Mesenchymal stem cell (in vitro differentiated cells and primary cell): ENCODE results near the gene ARHGAP42.

ENCODE experiments used
- DNase-seq: peaks from one replicate; pipeline ENCODE4 v3.0.0-alpha.2; 2013
- H2AFZ ChIP-seq: one replicate; pipeline ENCODE4 v1.6.1; 2013; ENCODE audit warnings: low read depth, mild to moderate bottlenecking, control low read depth, inconsistent platforms, low read length, moderate library complexity
- H2AK5ac ChIP-seq: 2 replicates; pipeline ENCODE4 v1.6.1; 2013; ENCODE audit warnings: low read length, moderate library complexity, mild to moderate bottlenecking, inconsistent platforms; ENCODE audit not compliant: severe bottlenecking
- H2BK120ac ChIP-seq: one replicate; pipeline ENCODE4 v1.6.1; 2013; ENCODE audit warnings: low read depth, mild to moderate bottlenecking, inconsistent platforms, low read length, moderate library complexity
- H2BK12ac ChIP-seq, 2 experiments: one replicate each; pipeline ENCODE4 v1.6.1; 2013; ENCODE audit warnings: inconsistent platforms in 2 of 2, low read length in 2 of 2, mild to moderate bottlenecking in 2 of 2, moderate library complexity in 2 of 2, control low read depth in 1 of 2
- H2BK15ac ChIP-seq: one replicate; pipeline ENCODE4 v1.6.1; 2013; ENCODE audit warnings: mild to moderate bottlenecking, low read depth, inconsistent platforms; ENCODE audit not compliant: poor library complexity, severe bottlenecking
- H2BK5ac ChIP-seq: 2 replicates; pipeline ENCODE4 v1.6.1; 2013; ENCODE audit warnings: low read depth, mild to moderate bottlenecking, low read length, control low read depth, inconsistent platforms; ENCODE audit not compliant: poor library complexity, severe bottlenecking
- H3K14ac ChIP-seq, 2 experiments: one replicate each; pipeline ENCODE4 v1.6.1; 2013; ENCODE audit warnings: inconsistent platforms in 2 of 2, low read length in 2 of 2, control low read depth in 1 of 2, mild to moderate bottlenecking in 1 of 2, moderate library complexity in 1 of 2
- H3K18ac ChIP-seq, 2 experiments: one replicate each; pipeline ENCODE4 v1.6.1; 2013; ENCODE audit warnings: inconsistent platforms in 2 of 2, low read length in 2 of 2, control low read depth in 1 of 2, low read depth in 1 of 2, mild to moderate bottlenecking in 1 of 2
- H3K23ac ChIP-seq, 2 experiments: one replicate each; pipeline ENCODE4 v1.6.1; 2013; ENCODE audit warnings: inconsistent platforms in 2 of 2, low read length in 2 of 2, mild to moderate bottlenecking in 2 of 2, moderate library complexity in 2 of 2, control low read depth in 1 of 2
- H3K27ac ChIP-seq: 2 replicates; pipeline ENCODE4 v1.5.1; 2013; ENCODE audit warnings: mild to moderate bottlenecking, moderate library complexity, low read length, control low read depth, inconsistent platforms; ENCODE audit not compliant: poor library complexity, severe bottlenecking
- H3K27me3 ChIP-seq, 2 experiments: 2 replicates each; pipeline versions ENCODE4 v1.6.1 to v1.7.0; 2013; ENCODE audit warnings: low read length in 2 of 2, mild to moderate bottlenecking in 2 of 2, moderate library complexity in 2 of 2, control low read depth in 1 of 2, inconsistent platforms in 1 of 2; ENCODE audit not compliant: control insufficient read depth in 1 of 2, insufficient read depth in 1 of 2
- H3K36me3 ChIP-seq, 2 experiments: 2 replicates each; pipeline versions ENCODE4 v1.6.1 to v1.7.0; 2013; ENCODE audit warnings: low read length in 2 of 2, control low read depth in 1 of 2, inconsistent platforms in 1 of 2, low read depth in 1 of 2, mild to moderate bottlenecking in 1 of 2; ENCODE audit not compliant: insufficient read depth in 2 of 2, control insufficient read depth in 1 of 2
- H3K4ac ChIP-seq, 2 experiments: one replicate each; pipeline ENCODE4 v1.6.1; 2013; ENCODE audit warnings: inconsistent platforms in 2 of 2, low read length in 2 of 2, mild to moderate bottlenecking in 2 of 2, moderate library complexity in 2 of 2, control low read depth in 1 of 2, low read depth in 1 of 2
- H3K4me1 ChIP-seq: 2 replicates; pipeline ENCODE4 v1.6.1; 2013; ENCODE audit warnings: low read depth, low read length, control low read depth; ENCODE audit not compliant: control insufficient read depth, insufficient read depth
- H3K4me2 ChIP-seq: 2 replicates; pipeline ENCODE4 v1.6.1; 2013; ENCODE audit warnings: low read length, mild to moderate bottlenecking, inconsistent platforms; ENCODE audit not compliant: poor library complexity, severe bottlenecking
- H3K4me3 ChIP-seq, 2 experiments: 2 replicates each; pipeline versions ENCODE4 v1.5.1 to v1.7.0; 2013; ENCODE audit warnings: low read length in 2 of 2, mild to moderate bottlenecking in 2 of 2, control low read depth in 1 of 2, low read depth in 1 of 2; ENCODE audit not compliant: insufficient read depth in 1 of 2
- H3K79me1 ChIP-seq: replicated peaks from 2 replicates; pipeline ENCODE4 v1.6.1; 2013; ENCODE audit warnings: mild to moderate bottlenecking, control low read depth, low read length, inconsistent platforms; ENCODE audit not compliant: poor library complexity, severe bottlenecking
- H3K9ac ChIP-seq: 2 replicates; pipeline ENCODE4 v1.7.0; 2013; ENCODE audit warnings: mild to moderate bottlenecking, low read length, moderate library complexity
- H3K9me3 ChIP-seq: 2 replicates; pipeline ENCODE4 v1.7.0; 2013; ENCODE audit warnings: mild to moderate bottlenecking, low read length; ENCODE audit not compliant: control insufficient read depth
- H4K8ac ChIP-seq: one replicate; pipeline ENCODE4 v1.6.1; 2013; ENCODE audit warnings: inconsistent platforms, mild to moderate bottlenecking, low read length, moderate library complexity
- H4K91ac ChIP-seq: one replicate; pipeline ENCODE4 v1.6.1; 2013; ENCODE audit warnings: mild to moderate bottlenecking, low read length, inconsistent platforms
- WGBS: methylation state at CpG from one replicate; pipeline ENCODE4 v1.1.7; 2013; ENCODE audit warnings: mixed read lengths; 5-methylcytosine and 5-hydroxymethylcytosine counted together

The ARHGAP42 gene

DNA sequence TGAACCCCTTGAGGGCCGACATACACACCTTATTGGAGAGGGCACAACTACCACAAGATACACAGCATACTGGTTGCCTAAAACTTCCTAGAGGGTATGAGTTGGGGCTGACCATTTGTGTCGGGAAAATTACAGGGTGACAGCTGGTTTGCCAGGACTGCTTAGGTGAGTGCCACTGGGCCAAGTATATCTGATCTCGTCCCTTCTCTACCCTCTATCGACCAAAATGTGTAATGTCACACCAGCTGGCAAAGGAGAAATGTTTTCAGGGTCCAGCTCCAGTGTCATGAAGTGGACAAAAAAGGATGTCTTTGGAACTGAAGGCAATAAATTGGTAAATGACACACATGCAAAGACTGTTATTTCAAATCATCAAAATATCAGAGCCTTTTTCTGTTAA, 316.4 kb downstream of the ARHGAP42 start:
- Histone ChIP-seq H3K4ac (no peak overlapping the region), H3K79me1 (no peaks in the 10 kb centered on the region), H2AFZ (no peak overlapping the region), H3K4me1 (no peaks in the 10 kb centered on the region), H2BK5ac (no peak overlapping the region), H2BK12ac (no peak overlapping the region), H3K23ac (no peak overlapping the region), H3K36me3 (no peaks in the 10 kb centered on the region), H4K91ac (no peak overlapping the region), H2BK15ac (no peak overlapping the region), H2BK120ac (no peak overlapping the region), H3K27me3 (no peaks in the 10 kb centered on the region), H3K18ac (no peak overlapping the region), H4K8ac (no peak overlapping the region), H3K4me3 (no peak overlapping the region), H3K9ac (no peak overlapping the region), H3K9me3 (no peaks in the 10 kb centered on the region), H2AK5ac (no peak overlapping the region), H3K4me2 (no peak overlapping the region), H3K14ac (no peak overlapping the region), H3K27ac (no peak overlapping the region)
- DNase-seq = no peak
- WGBS = 71% methylated on average over 2 of the region's 4 CpGs

DNA sequence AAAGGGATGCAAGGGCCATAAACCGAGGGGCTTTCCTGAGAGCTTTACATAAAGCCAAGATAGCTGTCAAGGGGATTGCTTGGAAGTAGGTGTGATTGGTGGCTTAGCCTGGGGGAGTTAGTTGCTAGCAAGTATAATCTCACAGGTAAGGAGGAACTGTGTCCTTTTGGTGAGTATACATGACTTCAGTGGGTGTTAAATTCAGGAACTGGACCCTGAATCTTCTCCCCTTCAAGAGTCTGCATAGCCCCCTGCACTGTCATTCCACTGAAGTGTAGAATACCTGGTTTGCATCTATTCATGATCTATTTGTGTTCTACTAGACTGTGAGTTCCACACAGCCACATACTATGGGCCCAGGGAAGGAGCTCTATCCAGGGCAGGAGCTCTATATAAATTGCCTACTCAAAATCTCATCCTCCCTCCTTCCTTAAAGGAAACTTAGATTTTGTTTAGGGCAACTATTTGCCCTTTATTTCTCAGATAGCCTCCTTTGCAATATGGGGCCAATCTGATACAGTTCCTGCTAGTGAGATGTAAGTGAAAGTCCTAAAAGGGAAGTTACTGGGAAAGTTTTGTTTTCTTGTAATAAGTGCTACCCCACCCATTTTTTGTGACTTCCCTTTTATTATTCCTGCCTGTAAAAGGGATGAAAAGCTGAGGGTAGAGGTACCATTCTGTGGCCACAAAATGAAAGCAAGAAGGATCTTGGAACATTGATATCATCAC, 322.0 kb downstream of the ARHGAP42 start:
- no peak overlapping the region for H3K4ac ChIP-seq
- H3K36me3 ChIP-seq = no peaks in the 10 kb centered on the region
- no peaks in the 10 kb centered on the region for H3K79me1 ChIP-seq
- no peak overlapping the region for H2BK120ac ChIP-seq
- no peaks in the 10 kb centered on the region for H3K4me1 ChIP-seq
- H4K8ac ChIP-seq = no peak overlapping the region
- 83% methylated on average over 1 of the region's 1 CpG for WGBS
- no peak overlapping the region for H3K4me2 ChIP-seq
- H2BK12ac ChIP-seq = no peak overlapping the region
- H3K23ac ChIP-seq = no peak overlapping the region
- no peak overlapping the region for H3K14ac ChIP-seq
- H3K27ac ChIP-seq = no peak overlapping the region
- DNase-seq = no peak
- H3K27me3 ChIP-seq = peaks cover 0 to 8% of the 10 kb centered on the region in 2 experiments
- no peak overlapping the region for H2BK5ac ChIP-seq
- H3K4me3 ChIP-seq = no peak overlapping the region
- H3K18ac ChIP-seq = no peak overlapping the region
- no peak overlapping the region for H4K91ac ChIP-seq
- H2BK15ac ChIP-seq = no peak overlapping the region
- H2AFZ ChIP-seq = no peak overlapping the region
- H3K9me3 ChIP-seq = no peaks in the 10 kb centered on the region
- H2AK5ac ChIP-seq = no peak overlapping the region
- no peak overlapping the region for H3K9ac ChIP-seq

DNA sequence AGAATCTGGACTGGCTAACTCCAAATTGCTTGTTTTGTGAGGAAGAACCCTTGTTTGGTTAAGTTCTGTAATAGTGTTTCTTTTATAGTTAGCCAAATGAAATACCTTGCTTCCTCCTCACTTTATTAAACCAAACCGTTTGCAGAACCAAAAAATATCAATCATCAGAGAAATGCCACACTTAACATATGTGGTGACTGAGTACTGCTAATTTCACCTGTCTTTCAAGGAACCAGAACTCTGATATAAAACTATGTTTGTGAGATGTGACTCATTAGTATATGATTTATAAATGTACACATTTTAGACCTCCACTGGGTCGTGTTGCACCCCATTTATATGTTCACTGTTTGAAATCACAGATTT, 322.6 kb downstream of the ARHGAP42 start:
- Histone ChIP-seq H3K36me3 (no peaks in the 10 kb centered on the region), H4K8ac (no peak overlapping the region), H3K27me3 (peaks cover 0 to 8% of the 10 kb centered on the region in 2 experiments), H2AFZ (no peak overlapping the region), H3K4ac (no peak overlapping the region), H3K18ac (no peak overlapping the region), H3K14ac (no peak overlapping the region), H2BK15ac (no peak overlapping the region), H2BK5ac (no peak overlapping the region), H3K9me3 (no peaks in the 10 kb centered on the region), H3K4me1 (no peaks in the 10 kb centered on the region), H3K79me1 (no peaks in the 10 kb centered on the region), H3K9ac (no peak overlapping the region), H2BK12ac (no peak overlapping the region), H4K91ac (no peak overlapping the region), H3K4me3 (no peak overlapping the region), H3K4me2 (no peak overlapping the region), H3K23ac (no peak overlapping the region), H2BK120ac (no peak overlapping the region), H2AK5ac (no peak overlapping the region), H3K27ac (no peak overlapping the region)
- no peak for DNase-seq
- no CpG with 5 or more reads among the region's 2 CpGs for WGBS

DNA sequence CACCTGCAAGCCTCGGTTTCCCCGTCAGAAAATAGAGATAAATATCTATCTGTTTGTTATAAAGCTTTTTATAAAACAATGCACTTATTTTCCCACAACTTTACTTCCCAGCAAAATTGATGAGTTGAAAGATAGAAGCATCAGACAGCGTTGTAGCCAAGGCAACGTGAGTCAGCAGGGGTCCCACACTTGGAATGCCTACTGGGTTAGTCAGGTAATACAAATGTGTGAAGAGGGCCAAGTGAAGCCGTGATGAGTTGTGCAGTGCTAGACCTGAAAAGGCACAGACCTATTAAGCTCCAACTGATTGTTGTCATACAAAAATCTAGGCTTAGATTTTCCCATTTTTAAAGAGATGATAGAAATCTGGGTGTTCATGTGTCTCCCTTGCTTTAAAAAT, 323.8 kb downstream of the ARHGAP42 start:
- H3K4me2 ChIP-seq = no peak overlapping the region
- H3K36me3 ChIP-seq = no peaks in the 10 kb centered on the region
- H2BK12ac ChIP-seq = no peak overlapping the region
- no peak overlapping the region for H3K9ac ChIP-seq
- no peak overlapping the region for H2BK15ac ChIP-seq
- no peak overlapping the region for H3K27ac ChIP-seq
- 9% methylated on average over 3 of the region's 5 CpGs for WGBS
- H3K4me3 ChIP-seq = no peak overlapping the region
- H2AFZ ChIP-seq = no peak overlapping the region
- no peak overlapping the region for H2BK5ac ChIP-seq
- H2BK120ac ChIP-seq = no peak overlapping the region
- H3K14ac ChIP-seq = no peak overlapping the region
- no peak overlapping the region for H3K23ac ChIP-seq
- H4K8ac ChIP-seq = no peak overlapping the region
- H2AK5ac ChIP-seq = no peak overlapping the region
- H3K9me3 ChIP-seq = no peaks in the 10 kb centered on the region
- H4K91ac ChIP-seq = no peak overlapping the region
- DNase-seq = no peak
- peaks cover 0 to 8% of the 10 kb centered on the region in 2 experiments for H3K27me3 ChIP-seq
- H3K4ac ChIP-seq = no peak overlapping the region
- H3K79me1 ChIP-seq = no peaks in the 10 kb centered on the region
- no peaks in the 10 kb centered on the region for H3K4me1 ChIP-seq
- H3K18ac ChIP-seq = no peak overlapping the region
